ENCODE measurements around the gene TDRD7.

- no peak for TF ChIP-seq CTCF (IDR thresholded peaks at IDR 0.05)
- no peak for TF ChIP-seq POLR2A (IDR thresholded peaks at IDR 0.05)
Observed at GRCh38 chr9:97415146-97415545, 3.2 kb downstream of the TDRD7 start.
